ENCODE results near the gene HTRA1.

DNA sequence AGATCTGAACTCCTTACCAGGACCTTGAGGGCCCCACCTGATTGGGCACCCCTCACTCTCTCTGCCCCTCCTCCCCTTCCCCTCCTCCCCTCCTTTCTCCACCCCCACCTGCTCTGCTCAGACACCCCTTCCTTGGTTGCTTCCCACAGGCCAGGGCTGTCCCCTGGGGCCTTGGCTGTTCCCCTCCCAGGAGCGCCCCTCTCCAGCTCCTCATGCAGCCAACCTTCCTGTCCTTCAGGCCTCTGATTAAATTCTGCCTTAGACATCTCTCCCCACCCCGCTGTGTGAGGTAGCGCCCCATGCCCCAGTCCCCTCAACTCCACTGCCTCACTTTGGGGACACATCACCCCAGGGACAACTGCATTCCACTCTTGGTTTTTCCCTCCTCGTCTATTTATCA is 32.4 kb downstream of the HTRA1 start:
- TF ChIP-seq, protein P1, sequence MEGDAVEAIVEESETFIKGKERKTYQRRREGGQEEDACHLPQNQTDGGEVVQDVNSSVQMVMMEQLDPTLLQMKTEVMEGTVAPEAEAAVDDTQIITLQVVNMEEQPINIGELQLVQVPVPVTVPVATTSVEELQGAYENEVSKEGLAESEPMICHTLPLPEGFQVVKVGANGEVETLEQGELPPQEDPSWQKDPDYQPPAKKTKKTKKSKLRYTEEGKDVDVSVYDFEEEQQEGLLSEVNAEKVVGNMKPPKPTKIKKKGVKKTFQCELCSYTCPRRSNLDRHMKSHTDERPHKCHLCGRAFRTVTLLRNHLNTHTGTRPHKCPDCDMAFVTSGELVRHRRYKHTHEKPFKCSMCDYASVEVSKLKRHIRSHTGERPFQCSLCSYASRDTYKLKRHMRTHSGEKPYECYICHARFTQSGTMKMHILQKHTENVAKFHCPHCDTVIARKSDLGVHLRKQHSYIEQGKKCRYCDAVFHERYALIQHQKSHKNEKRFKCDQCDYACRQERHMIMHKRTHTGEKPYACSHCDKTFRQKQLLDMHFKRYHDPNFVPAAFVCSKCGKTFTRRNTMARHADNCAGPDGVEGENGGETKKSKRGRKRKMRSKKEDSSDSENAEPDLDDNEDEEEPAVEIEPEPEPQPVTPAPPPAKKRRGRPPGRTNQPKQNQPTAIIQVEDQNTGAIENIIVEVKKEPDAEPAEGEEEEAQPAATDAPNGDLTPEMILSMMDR (conservative IDR thresholded peaks at IDR 0.05) = no peak
- no peak for TF ChIP-seq ZFX (IDR thresholded peaks at IDR 0.05)

Measured in C4-2B (cell line).